Smooth muscle cell (in vitro differentiated cells): ENCODE data around the gene SERINC2. TPM values are rescaled to one million over a fixed set of nuclear protein-coding genes. Genes with fewer than 3 reads are reported as not detected.

Experiments used
- DNase-seq: peaks from one replicate; lab custom pipeline; 2025; ENCODE audit not compliant: unreplicated experiment; lab: John Stamatoyannopoulos, UW
- H2AFZ ChIP-seq: fragments of 200-600 bp; sonication (generic); 2 replicates; pipeline ENCODE4 v1.6.0; 2016; ENCODE audit warnings: antibody characterized with exemption, low read depth, mild to moderate bottlenecking
- H3F3A ChIP-seq: fragments of 200-600 bp; sonication (generic); 2 replicates; pipeline ENCODE4 v1.6.0; 2017; ENCODE audit warnings: antibody characterized with exemption, low read depth
- H3K27ac ChIP-seq: fragments of 200-600 bp; sonication (generic); 2 replicates; pipeline ENCODE4 v1.5.1; 2016; ENCODE audit warnings: low read depth, mild to moderate bottlenecking
- H3K27me3 ChIP-seq: fragments of 200-600 bp; sonication (generic); 2 replicates; pipeline ENCODE4 v1.6.1; 2016; ENCODE audit warnings: low read depth, mild to moderate bottlenecking
- H3K36me3 ChIP-seq: fragments of 200-600 bp; sonication (generic); 2 replicates; pipeline ENCODE4 v1.5.1; 2016; ENCODE audit warnings: low read depth
- H3K4me1 ChIP-seq: fragments of 200-600 bp; sonication (generic); 2 replicates; pipeline ENCODE4 v1.5.1; 2016; ENCODE audit warnings: low read depth
- H3K4me2 ChIP-seq: fragments of 200-600 bp; sonication (generic); 2 replicates; pipeline ENCODE4 v1.6.0; 2016; ENCODE audit warnings: mild to moderate bottlenecking
- H3K4me3 ChIP-seq: fragments of 200-600 bp; sonication (generic); 2 replicates; pipeline ENCODE4 v1.5.1; 2016; ENCODE audit warnings: mild to moderate bottlenecking
- H3K79me2 ChIP-seq: fragments of 200-600 bp; sonication (generic); 2 replicates; pipeline ENCODE4 v1.6.0; 2016; ENCODE audit warnings: low read depth, mild to moderate bottlenecking
- H3K9ac ChIP-seq: fragments of 200-600 bp; sonication (generic); 2 replicates; pipeline ENCODE4 v1.6.0; 2016; ENCODE audit warnings: low read depth
- H3K9me3 ChIP-seq: fragments of 200-600 bp; sonication (generic); replicated peaks from 2 replicates; pipeline ENCODE4 v1.5.1; 2016; ENCODE audit warnings: low read depth
- H4K20me1 ChIP-seq: fragments of 200-600 bp; sonication (generic); 2 replicates; pipeline ENCODE4 v1.6.0; 2016; ENCODE audit warnings: low read depth
- CTCF ChIP-seq: fragments of 200-600 bp; sonication (generic); IDR thresholded peaks from 2 replicates; pipeline ENCODE4 v1.5.1; 2017; ENCODE audit warnings: borderline replicate concordance, mild to moderate bottlenecking, antibody characterized with exemption; ENCODE audit not compliant: insufficient read depth, poor library complexity, severe bottlenecking
- WGBS: methylation state at CpG from one replicate; pipeline ENCODE4 v1.1.7; 2016; ENCODE audit warnings: low lambda C conversion rate; 5-methylcytosine and 5-hydroxymethylcytosine counted together
- polyA plus RNA-seq: library from polyadenylated mRNA; unstranded; fragments of >200 nt; fragmentation: Nextera tagmentation; extraction: Ambion mirVana; gene quantifications from 2 replicates; pipeline ENCODE4 v1.2.1, GENCODE V29; 2016
- total RNA-seq: library from RNA; depleted of rRNA; stranded (reverse); fragments of >200 nt; gene quantifications from 2 replicates; pipeline ENCODE4 v1.2.3, GENCODE V29; 2014

The SERINC2 gene
- total and polyA plus RNA-seq, 2 experiments from 2014 or later: 31.6 to 41.3 TPM

GRCh38 chr1:31417148-31417547 lies 4.1 kb downstream of the SERINC2 start:
- Histone ChIP-seq H3K4me2 (no peak overlapping the region), H3K79me2 (no peaks in the 10 kb centered on the region), H3K27me3 (peaks cover 7% of the 10 kb centered on the region), H4K20me1 (peaks cover 39% of the 10 kb centered on the region), H3K9me3 (no peaks in the 10 kb centered on the region), H3K9ac (no peak overlapping the region), H3K4me3 (no peak overlapping the region), H3K4me1 (peaks cover 14% of the 10 kb centered on the region), H3K27ac (no peak overlapping the region), H3F3A (no peaks in the 10 kb centered on the region), H2AFZ (no peak overlapping the region), H3K36me3 (no peaks in the 10 kb centered on the region)
- DNase-seq: no peak
- TF ChIP-seq CTCF: no peak
- WGBS: 89% methylated on average over 3 of the region's 3 CpGs

- Histone ChIP-seq H3K27me3 (no peaks in the 10 kb centered on the region), H3K9me3 (no peaks in the 10 kb centered on the region), H4K20me1 (peaks cover 50% of the 10 kb centered on the region), H3K4me3 (no peak overlapping the region), H2AFZ (no peak overlapping the region), H3F3A (peaks cover 6% of the 10 kb centered on the region), H3K4me2 (no peak overlapping the region), H3K9ac (no peak overlapping the region), H3K27ac (no peak overlapping the region), H3K79me2 (no peaks in the 10 kb centered on the region), H3K36me3 (no peaks in the 10 kb centered on the region), H3K4me1 (peaks cover 10% of the 10 kb centered on the region)
- TF ChIP-seq CTCF: no peak
- no peak for DNase-seq
- 55% methylated on average over 4 of the region's 4 CpGs for WGBS
These were observed 5.8 kb downstream of the SERINC2 start for GRCh38 chr1:31418626-31419323.

- Histone ChIP-seq H3K36me3 (no peaks in the 10 kb centered on the region), H2AFZ (no peak overlapping the region), H3K27ac (no peak overlapping the region), H3K79me2 (no peaks in the 10 kb centered on the region), H3K4me2 (no peak overlapping the region), H3F3A (peaks cover 6% of the 10 kb centered on the region), H3K9ac (no peak overlapping the region), H3K27me3 (no peaks in the 10 kb centered on the region), H3K9me3 (no peaks in the 10 kb centered on the region), H3K4me3 (no peak overlapping the region), H4K20me1 (peaks cover 42% of the 10 kb centered on the region), H3K4me1 (peaks cover 4% of the 10 kb centered on the region)
- TF ChIP-seq CTCF: no peak
- WGBS: 84% methylated on average over 5 of the region's 5 CpGs
- DNase-seq: no peak
These were observed 7.7 kb downstream of the SERINC2 start for GRCh38 chr1:31420716-31421115.

- Histone ChIP-seq H2AFZ (no peak overlapping the region), H3K79me2 (no peaks in the 10 kb centered on the region), H3K36me3 (no peaks in the 10 kb centered on the region), H3K4me1 (peaks cover 4% of the 10 kb centered on the region), H4K20me1 (peaks cover 35% of the 10 kb centered on the region), H3K4me2 (no peak overlapping the region), H3K4me3 (no peak overlapping the region), H3K9me3 (no peaks in the 10 kb centered on the region), H3K27ac (peak overlapping the region; percentile 61), H3F3A (peaks cover 6% of the 10 kb centered on the region), H3K27me3 (no peaks in the 10 kb centered on the region), H3K9ac (no peak overlapping the region)
- 59% methylated on average over 9 of the region's 9 CpGs for WGBS
- TF ChIP-seq CTCF: peak; percentile 40
- DNase-seq: no peak
These were observed 8.5 kb downstream of the SERINC2 start for GRCh38 chr1:31421371-31422040.
